ENCODE data around the gene CNOT1. TPM values are rescaled to one million over a fixed set of nuclear protein-coding genes. Genes with fewer than 3 reads are reported as not detected.

Gene CNOT1
- total RNA-seq, 1 donor from 2014 or later = 247 TPM

DNA sequence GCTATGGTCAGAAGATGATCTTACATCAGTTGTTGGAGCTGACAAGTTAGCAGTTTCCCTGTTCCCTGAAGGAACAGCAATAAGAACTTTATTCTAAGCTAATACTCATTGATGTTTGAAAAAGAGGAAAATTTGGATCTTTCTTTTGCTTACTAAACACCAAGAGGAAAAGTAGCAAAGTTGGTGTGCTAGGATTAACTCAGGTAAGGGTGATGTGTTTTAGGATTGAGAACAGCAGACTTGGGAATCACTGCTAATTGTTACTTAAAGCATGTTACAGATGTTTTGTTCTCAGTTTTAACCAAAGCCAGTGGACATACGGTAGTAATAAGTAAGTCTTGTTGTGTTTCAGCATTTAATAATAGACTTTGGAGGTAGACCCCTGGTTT, 110.7 kb downstream of the CNOT1 start:
- intact Hi-C loops (cut with micrococcal nuclease) = loop anchor here (5.0 kb wide), 2 partner anchors 38 to 163 kb away; partner anchors contain the start of gene SLC38A7

- intact Hi-C loops (cut with micrococcal nuclease) = loop anchor here (5.0 kb wide), 2 partner anchors 39 to 164 kb away; partner anchors contain the start of gene SLC38A7
These were observed 111.3 kb downstream of the CNOT1 start for GRCh38 chr16:58518083-58518979.

DNA sequence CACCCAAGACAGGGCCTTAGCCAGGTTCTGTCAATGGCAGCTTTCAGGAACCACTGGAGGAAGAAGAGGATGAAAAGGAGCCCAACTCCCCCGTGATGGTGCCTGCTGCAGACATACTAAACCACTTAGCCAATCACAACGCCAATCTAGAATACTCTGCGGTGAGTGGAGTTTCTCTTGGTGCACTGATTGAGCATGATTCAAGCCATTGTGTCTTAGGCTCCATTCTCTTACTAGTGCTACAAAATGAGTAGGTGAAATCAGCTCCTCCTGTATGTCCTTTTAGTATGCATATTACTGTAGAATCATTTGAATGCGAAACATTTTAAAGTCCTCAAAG, 112.9 kb downstream of the CNOT1 start:
- intact Hi-C loops (cut with micrococcal nuclease) = loop anchor here (5.0 kb wide), 2 partner anchors 41 to 166 kb away; partner anchors contain the start of gene SLC38A7

GRCh38 chr16:58515871-58516767, 113.5 kb downstream of the CNOT1 start:
- intact Hi-C loops (cut with micrococcal nuclease) = loop anchor here (1.0 to 5.0 kb wide), 3 partner anchors 41 to 166 kb away; partner anchors contain the start of genes CNOT1 and SLC38A7

GRCh38 chr16:58515125-58515870, 114.3 kb downstream of the CNOT1 start, which contains the start of gene SETD6:
TSS of gene SETD6 (plus strand) at chr16:58515517. CDS start at chr16:58515538, 21 bp downstream.
- intact Hi-C loops (cut with micrococcal nuclease) = loop anchor here (1.0 to 5.0 kb wide), 3 partner anchors 42 to 167 kb away; partner anchors contain the start of genes CNOT1 and SLC38A7

DNA sequence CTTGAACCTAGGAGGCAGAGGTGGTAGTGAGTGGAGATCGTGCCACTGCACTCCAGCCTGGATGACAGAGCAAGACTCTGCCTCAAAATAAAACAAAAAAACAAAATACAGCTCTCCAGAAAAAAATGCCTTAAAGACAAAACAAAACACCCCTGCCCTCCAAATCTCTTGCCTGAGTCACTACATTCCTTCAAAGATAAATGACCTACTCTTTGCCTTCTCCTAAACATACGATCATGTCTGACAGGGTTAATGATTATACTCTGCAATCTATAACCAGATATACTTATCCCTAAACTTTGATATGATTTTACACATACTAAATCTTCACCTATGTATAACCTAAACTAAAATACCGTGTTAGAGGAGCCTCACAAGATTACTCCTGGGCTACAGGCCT, 115.8 kb downstream of the CNOT1 start:
- intact Hi-C loops (cut with micrococcal nuclease) = no loop called here

DNA sequence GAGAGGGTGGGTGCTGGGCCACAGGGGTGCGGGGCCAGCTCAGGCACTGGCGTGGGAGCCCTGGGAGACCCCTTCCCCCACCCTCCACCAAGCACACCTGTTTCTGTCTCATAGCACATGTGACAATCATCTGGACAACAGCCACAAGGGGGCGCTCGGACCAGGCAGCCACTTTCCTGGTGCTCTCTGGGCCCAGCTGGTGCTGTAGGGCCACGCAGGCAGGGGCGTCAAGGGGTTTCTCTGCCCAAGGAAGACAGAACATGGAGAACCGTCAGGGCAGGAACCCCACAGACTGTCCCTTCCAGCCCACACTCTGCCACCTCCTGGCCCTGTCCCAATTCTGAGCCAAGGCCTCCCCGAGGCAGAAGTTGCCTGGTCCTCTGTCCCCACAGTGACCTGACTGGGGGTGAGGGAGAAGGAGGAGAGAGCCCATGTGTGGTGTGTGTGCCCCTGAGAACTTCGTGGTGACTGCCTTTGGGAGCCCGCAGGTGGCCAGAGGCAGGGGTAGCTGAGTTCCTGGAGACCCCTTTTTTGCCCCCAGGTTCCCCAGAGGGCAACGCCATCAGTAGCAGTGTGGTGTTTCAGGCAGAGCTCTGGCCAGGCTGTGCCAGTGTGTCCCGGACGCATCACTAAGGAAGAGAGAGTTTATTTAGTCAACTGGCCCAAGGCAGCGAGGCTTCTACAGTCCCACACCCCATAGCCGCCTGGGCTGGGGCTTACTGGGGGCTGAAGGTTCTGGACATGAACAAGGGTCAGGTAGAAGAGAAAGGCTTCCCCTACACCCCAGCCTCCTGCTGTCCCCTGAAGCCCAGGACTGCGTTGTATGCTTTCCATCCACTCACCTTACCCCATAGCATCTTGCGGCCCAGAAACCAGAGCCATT, 117.5 kb downstream of the CNOT1 start:
- intact Hi-C loops (cut with micrococcal nuclease) = loop anchor here (1.0 kb wide), 1 partner anchor 149 kb away; no protein-coding TSS in a partner anchor

DNA sequence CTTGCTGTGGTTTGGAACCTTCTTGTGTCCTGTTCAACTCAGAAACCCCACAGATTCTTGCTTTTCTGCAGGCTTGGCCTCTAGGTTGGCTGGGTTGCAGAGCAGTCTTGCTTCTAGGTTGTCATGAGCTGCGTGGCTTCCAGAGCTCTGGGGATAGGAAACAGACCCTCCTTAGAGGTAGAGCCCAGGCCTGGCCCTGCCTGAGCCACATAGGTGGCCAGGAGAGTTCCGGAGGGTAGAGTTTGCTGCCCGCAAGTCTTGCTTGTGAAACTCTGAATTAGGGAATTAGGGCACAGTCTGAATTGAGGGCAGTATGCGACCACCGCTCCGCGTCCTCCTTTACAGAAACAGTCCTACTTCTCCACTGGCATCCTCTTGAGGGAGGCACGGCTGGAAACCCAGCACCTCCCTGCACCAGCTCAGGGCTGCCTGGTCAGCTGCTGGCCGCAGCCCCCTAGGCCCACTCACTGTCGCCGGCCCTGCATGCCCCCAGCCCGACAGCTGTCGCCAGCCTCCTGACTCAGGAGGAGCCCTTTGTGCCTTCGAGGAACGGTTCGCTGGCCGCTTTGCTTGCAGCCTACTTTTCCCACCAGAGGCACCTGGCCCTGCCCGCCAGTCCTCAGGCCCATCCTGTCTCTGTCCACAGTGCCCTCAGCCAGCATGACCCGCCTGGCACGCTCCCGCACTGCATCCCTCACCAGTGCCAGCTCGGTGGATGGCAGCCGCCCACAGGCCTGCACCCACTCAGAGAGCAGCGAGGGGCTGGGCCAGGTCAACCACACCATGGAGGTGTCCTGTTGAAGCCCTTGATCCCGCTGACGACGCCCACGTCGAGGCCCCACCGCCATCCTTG, 118.6 kb downstream of the CNOT1 start:
- intact Hi-C loops (cut with micrococcal nuclease) = no loop called here

DNA sequence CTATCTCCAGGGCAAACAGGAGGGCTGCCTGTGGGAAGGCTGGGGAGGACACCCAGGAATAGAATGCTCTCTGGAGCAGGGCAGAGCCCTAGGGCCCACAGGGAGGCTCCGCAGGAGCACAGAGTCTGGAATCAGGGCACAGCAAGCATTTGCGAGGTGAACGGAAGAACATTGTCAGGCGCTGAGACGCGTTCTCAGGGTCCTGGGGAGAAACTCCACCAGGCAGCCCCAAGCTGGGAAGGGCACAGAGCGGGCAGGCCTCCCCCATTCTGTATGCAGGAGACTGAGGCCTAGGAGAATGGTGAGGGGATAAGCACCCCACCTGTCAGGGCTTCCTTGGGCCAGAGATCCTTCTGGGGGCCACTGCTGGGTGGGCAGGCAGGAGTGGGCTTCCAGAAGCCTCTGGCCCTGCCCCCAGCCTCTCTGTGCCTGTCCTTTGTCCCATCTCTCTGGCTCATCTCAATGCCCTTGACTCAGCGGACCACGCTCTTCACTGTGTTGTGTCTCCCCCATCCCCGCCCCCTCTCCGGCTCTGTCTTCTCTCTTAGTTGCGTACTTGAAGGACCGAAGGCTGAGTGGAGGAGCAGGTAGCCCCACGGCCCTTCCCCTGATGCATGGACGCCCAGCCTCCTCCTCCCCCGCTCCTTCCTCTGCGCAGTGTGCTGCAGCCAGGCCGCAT, 119.4 kb downstream of the CNOT1 start:
- intact Hi-C loops (cut with micrococcal nuclease) = no loop called here

- intact Hi-C loops (cut with micrococcal nuclease) = no loop called here
These were observed 120.2 kb downstream of the CNOT1 start for GRCh38 chr16:58509256-58510096.

DNA sequence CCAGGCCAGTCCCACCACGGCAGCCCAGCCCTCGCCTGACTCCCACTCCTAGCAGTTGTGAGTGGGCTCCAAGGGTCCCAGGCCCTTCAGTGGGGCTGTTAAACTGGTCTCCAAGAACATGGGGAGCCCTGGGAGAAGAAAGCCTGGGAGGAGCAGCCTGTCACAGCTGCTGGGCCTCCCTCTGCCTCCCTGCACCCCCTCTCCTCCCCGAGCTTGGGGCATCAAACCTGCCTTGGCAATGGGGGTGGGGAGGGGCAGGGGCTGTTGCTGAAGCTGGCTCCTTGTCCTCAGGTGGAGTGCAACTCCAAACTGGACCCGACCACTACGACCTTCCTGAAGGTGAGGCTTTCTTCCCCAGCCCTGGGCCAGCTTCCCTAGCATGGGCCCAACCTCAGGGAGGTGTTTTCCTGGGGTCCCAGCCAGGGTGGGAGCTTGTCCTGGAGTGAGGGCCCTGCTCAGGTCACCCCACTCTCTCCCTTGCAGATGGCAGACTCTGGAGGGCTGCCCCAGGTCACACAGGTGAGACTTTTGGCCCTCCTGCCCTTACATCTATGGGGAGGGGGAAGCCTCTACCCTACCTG, 120.9 kb downstream of the CNOT1 start:
- intact Hi-C loops (cut with micrococcal nuclease) = no loop called here

GRCh38 chr16:58507963-58508670, 121.5 kb downstream of the CNOT1 start:
- intact Hi-C loops (cut with micrococcal nuclease) = no loop called here

DNA sequence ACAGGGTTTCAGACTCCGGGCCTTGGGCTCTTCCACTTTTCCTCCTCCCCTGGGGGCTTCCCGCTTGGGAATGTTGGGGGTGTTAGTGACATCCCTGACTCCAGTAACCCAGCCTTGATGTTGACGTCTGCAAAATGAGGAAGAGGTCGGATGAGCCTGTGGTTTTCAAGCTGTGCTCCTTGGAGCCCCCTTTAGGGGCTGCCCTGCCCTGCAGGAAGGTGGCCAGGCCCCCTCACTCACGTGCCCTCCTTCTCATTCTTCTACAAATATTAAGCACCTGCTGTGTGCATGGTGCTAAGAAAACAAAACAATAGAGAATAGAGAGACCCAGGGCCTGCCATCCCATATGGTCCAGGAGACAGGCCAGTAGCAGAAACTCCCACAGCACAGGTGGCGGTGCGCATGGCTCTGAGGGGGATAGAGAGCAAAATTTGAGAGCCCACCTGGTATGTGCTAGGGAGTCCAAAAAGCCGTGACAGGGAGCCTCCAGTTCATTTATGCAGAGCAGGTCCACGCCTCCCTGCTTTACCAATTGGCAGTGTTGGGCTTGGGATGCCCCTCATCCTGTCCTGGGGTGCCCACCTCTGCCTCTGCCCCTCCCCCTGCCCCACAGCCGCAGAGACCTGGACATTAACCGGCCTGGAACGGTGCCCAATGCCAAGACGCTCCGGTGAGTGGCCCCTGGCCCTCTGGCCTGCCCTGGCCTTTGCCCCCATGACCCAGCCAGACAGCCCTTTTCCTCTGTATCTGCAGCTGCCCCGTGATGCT, 122.2 kb downstream of the CNOT1 start:
- intact Hi-C loops (cut with micrococcal nuclease) = no loop called here

DNA sequence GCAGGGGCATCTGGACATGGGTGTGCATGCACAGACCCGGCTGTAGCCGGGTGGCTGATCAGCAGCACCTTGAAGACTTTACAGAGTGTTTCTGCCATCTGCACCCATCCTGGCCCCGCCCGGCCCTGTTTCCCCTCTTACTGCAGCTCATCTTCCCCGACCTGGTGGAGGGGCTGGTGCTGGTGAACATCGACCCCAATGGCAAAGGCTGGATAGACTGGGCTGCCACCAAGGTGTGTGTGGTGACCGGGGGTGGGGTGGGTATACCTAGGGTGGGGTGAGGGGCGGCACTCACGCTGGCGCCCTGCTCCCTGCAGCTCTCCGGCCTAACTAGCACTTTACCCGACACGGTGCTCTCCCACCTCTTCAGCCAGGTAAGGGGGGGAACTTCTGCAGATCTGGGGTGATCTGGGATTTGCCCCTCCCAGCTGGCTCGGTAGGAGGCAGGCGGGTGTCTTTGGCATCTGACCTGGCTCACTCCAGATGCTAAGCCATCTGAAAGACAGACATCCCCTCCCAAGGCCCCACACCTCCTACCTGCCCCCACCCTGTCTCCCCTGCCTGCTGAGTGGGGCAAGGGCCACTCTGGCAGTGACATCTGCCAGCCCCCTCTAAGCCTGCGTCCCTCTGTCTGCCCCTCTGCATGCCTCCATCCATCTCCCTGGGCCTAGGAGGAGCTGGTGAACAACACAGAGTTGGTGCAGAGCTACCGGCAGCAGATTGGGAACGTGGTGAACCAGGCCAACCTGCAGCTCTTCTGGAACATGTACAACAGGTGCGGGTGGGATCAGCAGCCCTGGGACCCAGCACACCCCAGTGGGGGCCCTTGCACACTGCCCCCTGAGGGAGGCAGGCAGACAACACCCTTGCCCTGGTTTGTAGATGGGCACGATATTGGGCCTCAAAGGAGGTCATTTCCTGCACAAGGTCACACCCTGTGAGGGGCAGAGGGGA, 123.1 kb downstream of the CNOT1 start:
- intact Hi-C loops (cut with micrococcal nuclease) = no loop called here
